ENCODE measurements around the gene C10orf67. TPM values are rescaled to one million over a fixed set of nuclear protein-coding genes. Genes with fewer than 3 reads are reported as not detected.

The C10orf67 gene
- total RNA-seq, 2 donors from 2014 or later = not detected

DNA sequence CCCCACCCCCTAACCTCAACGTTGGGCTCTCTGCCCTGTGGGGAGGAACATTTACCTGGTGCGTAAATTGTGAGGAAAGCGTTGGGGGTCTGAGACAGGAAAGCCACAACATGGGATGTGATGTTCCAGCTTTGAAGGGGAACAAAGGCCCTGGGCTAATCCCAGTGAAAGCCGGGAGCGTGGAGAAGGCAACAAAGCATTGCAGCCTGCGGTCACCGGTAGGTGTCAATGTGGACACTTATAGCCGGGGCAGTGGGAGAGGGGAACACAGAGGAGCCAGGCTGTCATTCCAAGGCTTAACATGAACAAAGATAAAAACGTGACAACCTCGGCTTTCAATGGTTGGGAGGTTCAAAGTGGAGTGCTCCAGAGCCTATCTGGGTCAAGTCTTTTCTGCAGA is 139.8 kb downstream of the C10orf67 start:
- intact Hi-C loops (cut with DNase I, micrococcal nuclease) = no loop called here
- no peak for ATAC-seq
- no peak for DNase-seq

DNA sequence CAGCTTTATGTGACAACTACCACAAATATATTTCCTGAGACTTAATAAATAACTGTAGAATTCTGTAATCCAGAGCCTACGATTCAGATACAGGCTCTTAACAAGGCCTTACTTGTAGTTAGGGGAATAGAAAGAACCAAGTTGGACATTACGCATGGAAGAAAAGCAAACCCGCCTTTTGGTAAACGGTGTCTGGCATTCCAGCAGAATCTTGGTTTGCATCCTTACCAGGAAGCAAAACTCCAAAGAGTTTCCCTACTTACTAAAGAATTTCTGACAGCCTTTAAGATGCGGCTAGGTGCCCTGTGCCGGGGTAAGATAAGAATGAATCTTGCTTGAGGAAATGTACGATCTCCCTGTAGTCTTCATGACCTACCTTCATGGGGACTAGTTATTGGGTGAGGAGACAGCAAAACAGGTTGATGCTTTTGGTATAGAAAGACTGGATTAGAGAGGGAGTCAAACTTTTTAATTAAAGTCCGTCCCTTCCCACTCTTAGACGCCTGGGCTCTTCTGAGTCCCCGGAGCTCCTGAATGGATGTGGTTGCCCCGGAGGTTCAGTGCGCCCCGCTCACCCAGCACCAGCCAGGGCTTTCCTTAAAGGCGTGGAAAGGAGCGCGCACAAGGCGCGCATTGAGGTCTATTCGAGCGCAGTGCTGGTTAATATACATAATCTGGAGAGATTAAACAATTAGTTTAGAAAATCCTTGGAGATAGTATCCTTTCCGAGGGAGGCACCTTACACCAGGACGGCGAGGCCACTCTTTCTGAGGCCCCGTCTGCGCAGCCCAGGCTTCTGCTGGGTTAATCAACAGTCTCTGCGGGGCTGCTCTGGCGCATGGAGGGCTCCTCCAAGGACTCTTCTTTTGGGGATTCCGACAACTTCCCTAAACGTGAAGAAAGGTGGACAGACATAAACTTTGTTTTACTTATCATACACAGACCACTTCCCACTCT is 140.9 kb downstream of the C10orf67 start:
- intact Hi-C loops (cut with DNase I, micrococcal nuclease) = no loop called here
- DNase-seq = no peak
- no peak for ATAC-seq

DNA sequence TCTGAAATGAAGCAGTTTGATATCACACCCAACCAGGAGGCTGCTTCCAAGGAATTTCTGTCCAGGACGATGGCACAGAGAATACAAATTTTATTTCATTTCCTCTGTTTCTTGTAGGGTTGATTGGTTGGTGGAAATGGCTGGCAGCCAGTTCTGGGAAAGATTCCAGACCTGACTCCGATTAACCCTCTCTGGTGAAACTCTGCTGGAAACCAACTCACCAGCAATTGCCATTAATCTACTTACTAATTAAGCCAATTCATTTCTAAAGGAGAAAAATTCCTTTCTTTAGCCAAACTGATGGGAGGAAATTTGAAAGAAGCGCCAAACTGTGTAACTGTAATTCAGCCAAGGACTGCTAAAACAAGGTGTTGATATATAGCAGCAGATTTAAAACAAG is 141.8 kb downstream of the C10orf67 start:
- ATAC-seq = no peak
- intact Hi-C loops (cut with DNase I, micrococcal nuclease) = no loop called here
- no peak for DNase-seq

DNA sequence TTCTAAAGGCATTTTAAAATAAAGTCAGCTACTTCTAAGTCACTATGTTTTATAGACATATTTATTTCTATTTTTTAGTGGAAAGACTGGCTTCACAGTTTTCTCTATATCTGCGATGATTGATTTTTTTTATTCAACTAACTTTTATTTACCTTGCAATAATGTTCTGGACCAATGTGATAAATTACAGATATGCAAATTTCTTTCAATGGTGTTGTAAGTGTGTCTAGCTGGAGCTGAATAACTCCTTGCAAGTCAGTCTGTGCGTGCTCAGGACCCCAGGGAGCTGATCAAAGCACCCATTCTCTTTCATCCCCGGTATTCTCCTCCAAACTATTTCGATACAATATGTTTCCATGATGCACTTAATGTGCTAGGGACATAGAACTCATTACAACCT is 142.8 kb downstream of the C10orf67 start:
- DNase-seq = no peak
- intact Hi-C loops (cut with DNase I, micrococcal nuclease) = no loop called here
- no peak for ATAC-seq

DNA sequence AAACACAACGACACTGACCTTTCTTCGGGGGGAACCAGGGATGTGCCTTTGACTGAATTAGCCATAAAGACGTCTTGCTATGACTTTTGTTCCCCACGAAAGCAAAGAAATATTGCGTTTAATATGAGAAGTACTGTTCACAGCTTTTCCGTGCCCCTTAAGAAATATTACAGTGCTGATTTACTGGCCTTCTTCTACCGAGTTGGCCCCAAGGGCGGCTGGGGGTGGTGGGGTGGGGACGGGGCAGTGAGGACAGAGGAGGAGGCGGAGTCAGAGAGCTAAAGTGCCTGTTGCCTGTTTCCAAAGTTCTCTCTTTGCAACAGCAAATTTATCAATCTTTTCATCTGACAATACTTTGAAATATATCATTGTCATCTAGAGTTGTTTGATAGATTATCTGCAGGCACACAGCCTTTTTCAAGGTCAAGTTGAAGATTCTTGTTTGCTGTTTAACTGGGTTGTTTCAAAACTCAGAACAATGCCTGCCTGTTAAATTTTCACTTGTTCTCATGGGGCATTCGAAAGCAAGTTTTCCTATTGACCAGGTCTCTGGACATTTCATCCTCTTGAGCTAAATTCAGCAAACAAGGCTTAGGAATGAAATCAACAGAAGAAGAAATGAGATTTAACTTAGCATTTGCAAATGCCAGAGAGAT is 143.5 kb downstream of the C10orf67 start:
- no peak for ATAC-seq
- no peak for DNase-seq
- intact Hi-C loops (cut with DNase I, micrococcal nuclease) = no loop called here

DNA sequence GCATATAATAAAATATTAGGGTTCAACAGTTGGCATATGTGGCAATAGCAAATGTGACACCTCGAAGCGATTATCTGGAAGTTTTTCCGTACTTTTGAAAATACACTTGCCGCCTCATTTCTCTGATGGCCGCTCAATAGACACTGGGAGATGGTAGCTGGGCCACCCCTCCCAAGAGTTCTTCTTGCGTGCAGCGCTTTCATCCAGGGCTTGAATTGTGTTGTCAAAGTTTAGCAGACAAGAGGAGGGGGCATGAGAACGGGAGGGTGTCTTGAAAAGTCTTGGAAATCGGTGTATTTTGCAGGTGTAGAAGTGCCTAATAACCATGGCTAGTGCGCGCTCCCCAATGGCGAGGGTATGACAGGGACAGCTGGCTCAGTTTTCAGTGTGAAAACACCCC is 144.0 kb downstream of the C10orf67 start:
- DNase-seq (no peak), ATAC-seq (no peak)
- intact Hi-C loops (cut with DNase I, micrococcal nuclease) = no loop called here

DNA sequence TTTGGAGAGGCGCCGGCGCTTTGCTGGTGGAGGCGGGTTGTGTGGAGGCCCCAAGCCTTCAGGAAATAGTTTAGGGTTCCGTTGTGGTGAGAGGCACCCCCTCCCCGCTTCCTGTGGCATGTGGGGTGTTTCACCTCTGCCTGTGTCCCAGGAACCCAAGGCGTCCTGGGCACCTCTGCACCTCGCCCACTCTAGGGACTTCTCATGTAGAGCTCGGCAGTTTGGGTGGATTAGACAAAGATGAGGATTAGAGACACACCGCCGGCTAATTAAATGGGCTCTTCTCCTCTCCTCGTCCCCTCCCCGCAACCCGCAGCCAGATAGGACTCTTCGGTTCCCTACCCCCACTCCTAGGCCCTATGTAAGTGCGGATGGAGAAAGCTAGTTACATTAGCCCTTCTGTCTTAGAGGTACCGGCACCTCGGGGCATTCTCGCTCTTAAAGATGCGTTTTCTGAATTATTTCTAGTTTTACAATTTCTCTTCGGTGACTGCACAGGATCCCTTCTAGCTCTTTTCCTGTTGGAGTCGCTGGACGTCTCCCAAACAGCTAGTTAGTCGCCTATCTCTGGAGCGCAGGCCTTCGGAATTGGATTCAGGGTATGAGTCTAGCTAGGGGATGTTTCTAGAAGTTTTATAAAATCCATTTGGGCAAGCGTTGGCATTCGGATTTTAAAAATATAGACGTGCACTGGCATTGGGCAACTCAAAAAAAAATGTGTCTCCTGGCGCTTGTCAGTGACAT is 144.7 kb downstream of the C10orf67 start:
- ATAC-seq (no peak), DNase-seq (no peak)
- intact Hi-C loops (cut with DNase I, micrococcal nuclease) = no loop called here

DNA sequence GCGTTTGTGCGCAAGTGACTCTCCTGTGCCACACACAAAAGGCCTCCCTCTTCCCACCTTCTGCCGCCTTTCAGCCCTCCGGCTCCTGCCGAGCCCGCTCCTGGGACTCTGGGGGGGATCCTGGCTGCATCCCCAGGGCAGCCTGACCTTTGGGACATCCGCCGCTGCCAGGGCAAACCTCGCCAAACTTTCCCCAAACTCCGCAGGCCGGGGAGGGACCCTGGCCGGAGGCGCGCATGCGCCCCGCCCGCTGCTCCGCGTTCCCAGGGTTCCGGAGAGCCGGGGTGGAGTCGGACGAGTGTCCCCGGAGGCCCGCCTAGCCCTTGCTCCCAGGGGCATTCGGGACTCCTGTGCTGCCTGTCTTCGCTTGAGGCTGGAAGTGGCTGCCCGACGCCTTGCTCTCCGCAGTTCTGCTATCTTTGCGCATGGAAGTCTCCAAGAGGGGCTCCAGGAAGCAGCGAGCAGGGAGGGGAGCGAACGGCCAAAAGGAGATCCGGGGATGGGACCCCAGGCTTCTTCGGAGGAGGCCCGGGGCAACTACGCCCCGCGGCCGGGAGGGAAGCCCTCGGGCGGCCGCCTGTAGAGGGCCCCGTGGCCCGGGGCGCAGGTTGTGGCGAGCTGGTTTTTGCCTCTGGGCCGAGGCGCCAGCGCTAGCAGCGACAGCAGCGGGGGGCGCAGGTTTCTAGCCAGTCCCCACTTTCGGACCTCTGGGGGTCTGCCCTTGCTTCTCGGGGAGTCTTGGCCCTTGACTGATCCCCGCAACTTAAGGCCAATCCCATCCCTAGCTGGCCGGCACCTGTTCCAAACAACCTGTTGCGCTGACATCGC is 145.4 kb downstream of the C10orf67 start:
- intact Hi-C loops (cut with DNase I, micrococcal nuclease) = no loop called here
- no peak for ATAC-seq
- DNase-seq = no peak

DNA sequence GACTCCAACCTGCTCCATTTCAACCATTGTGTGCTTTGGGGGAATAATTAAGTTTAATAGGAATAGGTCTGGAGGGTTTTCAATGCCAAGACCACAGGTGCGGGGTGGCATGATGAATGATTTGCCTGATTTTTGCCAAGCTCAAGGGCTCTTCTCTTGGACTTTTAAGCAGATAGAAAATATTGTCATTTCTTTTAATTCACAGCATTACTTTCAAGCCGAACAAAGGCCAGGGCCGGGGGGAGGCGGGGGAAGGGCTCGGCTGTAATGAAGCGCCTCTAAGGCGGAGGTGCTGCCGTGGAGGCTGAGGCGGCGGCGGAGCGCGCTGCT is 146.0 kb downstream of the C10orf67 start:
- ATAC-seq = no peak
- intact Hi-C loops (cut with DNase I, micrococcal nuclease) = no loop called here
- no peak for DNase-seq

DNA sequence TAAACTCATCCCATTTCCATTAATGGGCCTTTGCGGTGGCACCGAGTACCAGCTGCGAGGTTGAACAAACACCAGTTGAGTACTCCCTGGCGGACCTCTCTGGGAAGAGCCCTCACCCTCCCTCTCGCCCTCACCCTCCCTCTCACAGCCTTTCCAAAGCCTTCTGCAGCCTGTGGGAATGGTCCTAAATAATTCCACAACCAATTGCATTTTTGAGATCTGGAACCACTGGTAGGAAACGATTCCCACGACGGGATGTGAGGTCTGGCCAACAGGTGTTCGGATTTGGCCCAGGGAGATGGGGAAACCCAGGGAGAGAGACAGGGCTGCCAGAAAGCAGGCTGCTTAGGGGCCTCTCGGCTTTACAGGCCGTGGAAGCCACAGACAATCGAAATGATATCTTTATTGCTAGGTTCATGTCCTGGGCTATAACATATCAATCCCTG is 147.2 kb downstream of the C10orf67 start:
- no peak for ATAC-seq
- DNase-seq = no peak
- intact Hi-C loops (cut with DNase I, micrococcal nuclease) = no loop called here

DNA sequence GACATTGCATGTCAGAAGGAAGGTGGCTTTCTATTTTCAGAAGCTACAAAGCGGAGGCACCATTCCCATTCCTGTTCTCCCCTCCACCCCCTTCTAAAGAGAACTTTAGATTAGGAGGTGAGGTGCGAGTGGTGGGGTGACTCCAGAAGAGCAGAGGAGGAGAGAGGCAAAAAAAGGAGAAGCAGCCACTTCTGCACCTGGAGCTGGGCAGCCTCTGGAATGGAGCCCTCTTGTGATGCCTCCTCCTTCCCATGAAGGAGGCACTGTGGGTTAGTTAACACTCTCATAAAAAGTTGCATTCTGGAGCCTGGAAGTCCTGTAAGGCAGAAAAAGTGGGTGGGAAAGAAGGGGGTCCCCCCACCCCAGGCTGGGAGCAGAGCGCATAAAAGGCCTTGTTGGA is 147.7 kb downstream of the C10orf67 start:
- intact Hi-C loops (cut with DNase I, micrococcal nuclease) = no loop called here
- DNase-seq (no peak), ATAC-seq (no peak)

DNA sequence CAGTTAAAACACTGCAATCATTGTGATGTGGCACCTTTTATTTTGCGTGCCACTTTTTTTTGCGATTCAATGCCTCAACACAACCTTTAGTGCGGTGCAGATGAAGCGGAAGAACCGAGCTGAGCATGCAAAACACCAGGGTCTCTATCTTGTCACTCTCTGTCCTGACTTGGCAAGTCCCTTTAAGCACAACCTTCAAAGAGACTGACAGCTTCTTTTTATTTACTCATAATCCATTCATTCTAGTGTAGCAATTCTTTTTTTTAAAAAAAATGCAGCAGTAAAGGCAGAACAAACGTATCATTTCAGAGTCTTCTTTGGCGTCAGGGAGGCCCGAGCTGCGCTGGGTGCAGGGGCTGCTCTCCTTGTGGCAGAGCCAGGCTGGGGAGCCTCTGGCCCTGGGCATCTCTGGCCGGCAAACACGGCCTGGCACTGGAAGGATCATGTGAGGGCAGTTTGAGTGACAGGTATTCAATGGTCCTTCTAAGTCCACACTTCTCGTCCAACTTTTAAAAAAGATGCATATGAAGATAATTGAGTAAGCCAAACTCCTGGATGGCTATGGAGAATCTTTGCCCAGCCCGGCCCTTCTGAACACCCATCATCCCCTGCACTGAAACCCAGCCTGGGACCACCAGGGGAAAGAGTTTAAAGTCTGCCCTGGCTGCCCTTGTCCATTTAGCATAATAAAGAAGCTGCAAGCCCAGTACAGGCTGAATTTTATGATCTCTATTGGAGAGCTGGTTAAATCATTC is 148.6 kb downstream of the C10orf67 start:
- no peak for ATAC-seq
- intact Hi-C loops (cut with DNase I, micrococcal nuclease) = no loop called here
- no peak for DNase-seq

DNA sequence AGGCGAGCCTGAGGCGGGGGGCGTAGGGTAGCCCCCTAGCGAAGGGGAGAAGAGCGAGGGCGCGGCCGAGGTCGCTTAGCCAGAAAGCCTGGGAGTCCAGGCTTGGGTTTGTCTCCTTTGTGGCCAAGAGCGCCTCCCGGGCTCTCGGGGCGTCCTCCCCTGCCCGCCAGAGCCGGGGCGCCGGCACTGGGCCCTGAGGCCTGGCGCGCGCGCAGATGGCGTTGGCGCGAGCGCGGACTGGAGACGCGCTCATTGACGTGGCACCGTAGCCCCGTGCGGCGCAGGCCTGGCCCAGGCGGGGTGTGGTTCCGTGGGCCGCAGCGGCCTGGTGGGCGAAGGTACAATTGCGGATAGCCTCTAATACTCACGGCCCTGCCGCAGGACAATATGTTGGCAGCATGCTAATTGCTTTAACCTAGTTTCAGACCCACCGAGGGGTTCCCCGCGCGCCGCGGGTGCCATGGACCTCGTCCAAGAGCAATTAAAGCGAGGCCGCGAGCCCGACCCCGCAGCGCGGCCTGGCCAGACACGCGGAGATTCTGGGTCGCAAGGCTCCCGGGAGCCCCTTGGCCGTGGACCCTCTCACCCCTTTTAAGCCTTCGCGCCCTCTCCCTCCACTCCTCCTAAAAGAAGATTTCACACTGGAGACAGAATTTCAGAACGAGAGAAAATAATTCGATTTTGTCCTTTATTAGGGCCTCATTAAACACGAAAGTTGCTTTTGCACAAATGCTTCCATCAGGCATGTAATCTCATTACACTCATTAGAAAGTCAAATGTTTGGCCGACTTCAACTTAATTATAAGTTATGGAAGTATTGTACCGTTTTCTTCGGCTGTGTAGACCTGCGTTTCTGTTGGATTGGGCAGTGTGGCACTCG is 149.4 kb downstream of the C10orf67 start:
- intact Hi-C loops (cut with DNase I, micrococcal nuclease) = no loop called here
- DNase-seq = no peak
- ATAC-seq = no peak

DNA sequence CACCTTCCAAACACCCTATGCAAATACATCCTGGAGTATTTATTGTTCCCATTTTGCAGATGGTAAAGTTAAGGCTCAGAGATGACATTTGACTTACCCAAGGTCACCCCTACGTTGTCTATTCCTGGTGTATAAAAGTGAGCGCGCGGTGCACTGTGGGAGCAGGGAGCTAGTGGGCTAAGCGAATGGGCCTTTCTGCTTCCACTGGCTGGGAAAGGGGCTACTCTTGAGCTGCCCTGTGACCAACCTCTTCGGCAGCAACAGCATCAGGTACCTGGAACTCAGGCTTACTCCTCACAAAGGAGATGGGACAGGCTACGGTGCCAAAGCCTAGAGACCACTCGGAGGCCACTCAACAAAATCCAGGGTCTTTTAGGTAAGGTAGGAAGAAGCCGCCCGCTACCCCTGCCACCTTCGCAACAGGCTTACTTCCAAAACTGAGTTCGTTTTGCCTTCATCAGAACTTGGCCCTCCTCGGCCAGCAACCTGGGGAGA is 150.1 kb downstream of the C10orf67 start:
- intact Hi-C loops (cut with DNase I, micrococcal nuclease) = no loop called here
- DNase-seq = no peak
- ATAC-seq = no peak

DNA sequence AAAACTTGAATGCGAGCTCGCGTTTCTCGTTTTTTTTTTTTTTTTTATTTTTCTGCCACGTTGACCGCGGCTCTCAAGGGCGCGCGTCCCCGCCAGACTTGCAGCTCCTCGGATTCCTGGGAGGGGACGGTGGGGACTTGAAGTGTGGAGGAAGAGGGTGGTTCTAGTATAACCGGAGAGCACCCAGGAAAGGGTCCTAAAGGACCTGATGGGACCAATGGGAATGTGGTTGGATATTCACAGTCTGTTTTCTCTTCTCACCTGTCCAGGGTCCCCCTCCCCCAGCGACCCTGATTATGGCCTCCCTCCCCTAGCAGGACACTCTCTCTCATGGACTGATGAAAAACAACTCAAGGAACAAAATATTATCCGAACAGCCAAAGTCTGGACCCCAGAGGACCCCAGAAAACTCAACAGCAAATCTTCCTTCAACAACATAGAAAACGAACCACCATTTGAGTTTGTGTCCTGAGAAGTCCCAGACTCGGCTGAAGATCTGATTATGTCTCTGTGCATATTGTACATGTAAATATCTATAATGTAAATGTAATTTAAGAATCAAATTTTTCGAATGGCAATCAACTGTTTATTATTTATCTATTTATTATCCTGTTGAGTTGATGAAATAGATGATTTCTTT is 151.0 kb downstream of the C10orf67 start:
- intact Hi-C loops (cut with DNase I, micrococcal nuclease) = no loop called here
- ATAC-seq (no peak), DNase-seq (no peak)

DNA sequence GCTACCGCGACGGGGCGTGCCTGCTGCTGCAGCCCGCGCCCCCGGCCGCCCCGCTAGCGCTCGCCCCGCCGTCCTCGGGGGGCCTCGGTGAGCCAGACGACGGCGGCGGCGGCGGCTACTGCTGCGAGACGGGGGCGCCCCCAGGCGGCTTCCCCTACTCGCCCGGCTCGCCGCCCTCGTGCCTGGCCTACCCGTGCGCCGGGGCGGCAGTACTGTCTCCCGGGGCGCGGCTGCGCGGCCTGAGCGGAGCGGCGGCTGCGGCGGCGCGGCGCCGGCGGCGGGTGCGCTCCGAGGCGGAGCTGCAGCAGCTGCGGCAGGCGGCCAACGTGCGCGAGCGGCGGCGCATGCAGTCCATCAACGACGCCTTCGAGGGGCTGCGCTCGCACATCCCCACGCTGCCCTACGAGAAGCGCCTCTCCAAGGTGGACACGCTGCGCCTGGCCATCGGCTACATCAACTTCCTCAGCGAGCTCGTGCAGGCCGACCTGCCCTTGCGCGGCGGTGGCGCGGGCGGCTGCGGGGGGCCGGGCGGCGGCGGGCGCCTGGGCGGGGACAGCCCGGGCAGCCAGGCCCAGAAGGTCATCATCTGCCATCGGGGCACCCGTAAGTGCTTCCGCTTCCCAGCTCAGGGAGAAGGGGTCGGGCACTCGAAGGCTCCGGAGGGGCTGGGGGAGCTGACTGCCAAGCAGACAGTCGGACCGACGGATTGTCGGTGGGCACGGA is 151.7 kb downstream of the C10orf67 start:
- DNase-seq = no peak
- no peak for ATAC-seq
- intact Hi-C loops (cut with DNase I, micrococcal nuclease) = no loop called here

All from left colon (tissue), 2 donors.